Fibroblast of lung (primary cell): ENCODE measurements around the gene METTL8. TPM values are rescaled to one million over a fixed set of nuclear protein-coding genes. Genes with fewer than 3 reads are reported as not detected.
A peak's percentile ranks its signal among the peaks of the same experiment; 100 is the strongest.

Experiments used
- DNase-seq, 2 donors: peaks; one replicate each; pipeline versions ENCODE4 v3.0.0 to v3.0.0-alpha.2; 2010; ENCODE audit warnings: low read depth in 2 of 2
- H2AFZ ChIP-seq: 2 replicates; pipeline ENCODE4 v1.5.1; 2012; ENCODE audit warnings: low read length, control low read depth, inconsistent platforms
- H3K27ac ChIP-seq: 2 replicates; pipeline ENCODE4 v1.5.1; 2011; ENCODE audit warnings: low read length, control low read depth; ENCODE audit not compliant: insufficient read depth
- H3K27me3 ChIP-seq: 2 replicates; pipeline ENCODE4 v1.5.1; 2011; ENCODE audit warnings: mild to moderate bottlenecking, low read length; ENCODE audit not compliant: control insufficient read depth, insufficient read depth
- H3K36me3 ChIP-seq: 2 replicates; pipeline ENCODE4 v1.5.1; 2011; ENCODE audit warnings: low read length; ENCODE audit not compliant: control insufficient read depth, insufficient read depth
- H3K4me1 ChIP-seq: 2 replicates; pipeline ENCODE4 v1.5.1; 2011; ENCODE audit warnings: low read length; ENCODE audit not compliant: control insufficient read depth, insufficient read depth; ENCODE audit errors: extremely low read depth
- H3K4me2 ChIP-seq: 2 replicates; pipeline ENCODE4 v1.5.1; 2011; ENCODE audit warnings: low read length, control low read depth; ENCODE audit not compliant: insufficient read depth; ENCODE audit errors: extremely low read depth
- H3K4me3 ChIP-seq, 4 experiments: fragments of 200-600 bp in 1 of 4; sonication (generic) in 1 of 4; replicated peaks in 1 of 4; 2 replicates each; pipeline ENCODE4 v1.5.1; 2011 to 2016; ENCODE audit warnings: low read length in 4 of 4, low read depth in 3 of 4, mild to moderate bottlenecking in 3 of 4, control low read depth in 2 of 4, inconsistent platforms in 1 of 4, mixed read lengths in 1 of 4; ENCODE audit not compliant: insufficient read depth in 1 of 4; ENCODE audit errors: control extremely low read depth in 1 of 4
- H3K79me2 ChIP-seq: 2 replicates; pipeline ENCODE4 v1.5.1; 2012; ENCODE audit warnings: mild to moderate bottlenecking, low read length, inconsistent platforms; ENCODE audit not compliant: control insufficient read depth, insufficient read depth
- H3K9ac ChIP-seq: 2 replicates; pipeline ENCODE4 v1.5.1; 2011; ENCODE audit warnings: mild to moderate bottlenecking, low read length, control low read depth; ENCODE audit not compliant: insufficient read depth
- H3K9me3 ChIP-seq: 2 replicates; pipeline ENCODE4 v1.5.1; 2012; ENCODE audit warnings: low read depth, low read length; ENCODE audit not compliant: control insufficient read depth, insufficient read depth
- H4K20me1 ChIP-seq: 2 replicates; pipeline ENCODE4 v1.5.1; 2011; ENCODE audit warnings: low read length; ENCODE audit not compliant: control insufficient read depth, insufficient read depth; ENCODE audit errors: extremely low read depth
- EZH2 ChIP-seq: IDR thresholded peaks from 2 replicates; pipeline ENCODE4 v1.5.1; 2012; ENCODE audit warnings: low read length, control low read depth, mild to moderate bottlenecking; ENCODE audit errors: missing control alignments
- polyA plus RNA-seq, 2 donors: library from polyadenylated mRNA; depleted of rRNA in 1 of 2; stranded (reverse) in 1 of 2; unstranded in 1 of 2; fragments of >200 nt; gene quantifications; 2 replicates each; pipeline ENCODE4 v1.2.1, GENCODE V29; 2011 to 2012; ENCODE audit warnings: missing spikeins in 1 of 2
- total RNA-seq: library from RNA; depleted of rRNA; stranded (reverse); fragments of >200 nt; gene quantifications from 2 replicates; pipeline ENCODE4 v1.2.1, GENCODE V29; 2014
- TF ChIP-seq, protein P1 (sequence below), 2 donors: IDR thresholded peaks in 1 of 2; conservative IDR thresholded peaks in 1 of 2; 1 replicate in 1 of 2; 2 replicates in 1 of 2; pipeline ENCODE4 v1.5.1; 2011 to 2012; ENCODE audit warnings: low read length in 2 of 2, control low read depth in 1 of 2, inconsistent platforms in 1 of 2, low read depth in 1 of 2, mild to moderate bottlenecking in 1 of 2

The METTL8 gene
- total and polyA plus RNA-seq, 2 donors (not counting 1 experiment from before 2014, with no cell fraction given): 16.7 to 22.4 TPM

DNA sequence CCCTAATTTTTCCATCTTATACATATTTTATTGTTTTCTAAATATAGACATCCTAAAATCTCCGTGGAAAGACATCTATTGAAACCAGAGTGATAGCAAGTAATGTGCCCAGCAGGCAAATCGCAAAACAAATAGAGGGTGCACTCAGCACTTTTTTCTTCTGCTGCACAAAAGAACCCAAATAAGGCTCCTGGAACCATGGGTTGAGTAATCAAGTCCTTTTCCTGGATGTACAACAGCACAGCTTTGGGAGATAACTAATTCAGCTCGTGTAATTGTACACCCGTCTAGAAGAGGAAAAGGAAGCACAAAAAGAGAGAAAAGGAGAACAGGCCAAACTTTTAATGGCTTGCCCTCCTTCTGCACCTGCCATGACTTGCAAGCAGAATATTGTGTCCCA is 146.2 kb downstream of the METTL8 start:
- Histone ChIP-seq H3K27ac (no peak overlapping the region), H2AFZ (no peak overlapping the region), H3K27me3 (no peaks in the 10 kb centered on the region), H3K79me2 (no peaks in the 10 kb centered on the region), H3K9me3 (no peaks in the 10 kb centered on the region), H3K9ac (no peak overlapping the region), H4K20me1 (no peaks in the 10 kb centered on the region), H3K4me1 (peaks cover 2% of the 10 kb centered on the region), H3K4me2 (no peak overlapping the region), H3K4me3 (no peak overlapping the region), H3K36me3 (no peaks in the 10 kb centered on the region)
- DNase-seq: peak in 1 of 2 donors; percentile 40
- TF ChIP-seq, protein P1, sequence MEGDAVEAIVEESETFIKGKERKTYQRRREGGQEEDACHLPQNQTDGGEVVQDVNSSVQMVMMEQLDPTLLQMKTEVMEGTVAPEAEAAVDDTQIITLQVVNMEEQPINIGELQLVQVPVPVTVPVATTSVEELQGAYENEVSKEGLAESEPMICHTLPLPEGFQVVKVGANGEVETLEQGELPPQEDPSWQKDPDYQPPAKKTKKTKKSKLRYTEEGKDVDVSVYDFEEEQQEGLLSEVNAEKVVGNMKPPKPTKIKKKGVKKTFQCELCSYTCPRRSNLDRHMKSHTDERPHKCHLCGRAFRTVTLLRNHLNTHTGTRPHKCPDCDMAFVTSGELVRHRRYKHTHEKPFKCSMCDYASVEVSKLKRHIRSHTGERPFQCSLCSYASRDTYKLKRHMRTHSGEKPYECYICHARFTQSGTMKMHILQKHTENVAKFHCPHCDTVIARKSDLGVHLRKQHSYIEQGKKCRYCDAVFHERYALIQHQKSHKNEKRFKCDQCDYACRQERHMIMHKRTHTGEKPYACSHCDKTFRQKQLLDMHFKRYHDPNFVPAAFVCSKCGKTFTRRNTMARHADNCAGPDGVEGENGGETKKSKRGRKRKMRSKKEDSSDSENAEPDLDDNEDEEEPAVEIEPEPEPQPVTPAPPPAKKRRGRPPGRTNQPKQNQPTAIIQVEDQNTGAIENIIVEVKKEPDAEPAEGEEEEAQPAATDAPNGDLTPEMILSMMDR (conservative IDR thresholded peaks at IDR 0.05 in 1 of 2, IDR thresholded peaks at IDR 0.05 in 1 of 2; ENCODE audit: low read depth in 1 of 2, low read length in 2 of 2): no peak
- no peak for TF ChIP-seq EZH2

DNA sequence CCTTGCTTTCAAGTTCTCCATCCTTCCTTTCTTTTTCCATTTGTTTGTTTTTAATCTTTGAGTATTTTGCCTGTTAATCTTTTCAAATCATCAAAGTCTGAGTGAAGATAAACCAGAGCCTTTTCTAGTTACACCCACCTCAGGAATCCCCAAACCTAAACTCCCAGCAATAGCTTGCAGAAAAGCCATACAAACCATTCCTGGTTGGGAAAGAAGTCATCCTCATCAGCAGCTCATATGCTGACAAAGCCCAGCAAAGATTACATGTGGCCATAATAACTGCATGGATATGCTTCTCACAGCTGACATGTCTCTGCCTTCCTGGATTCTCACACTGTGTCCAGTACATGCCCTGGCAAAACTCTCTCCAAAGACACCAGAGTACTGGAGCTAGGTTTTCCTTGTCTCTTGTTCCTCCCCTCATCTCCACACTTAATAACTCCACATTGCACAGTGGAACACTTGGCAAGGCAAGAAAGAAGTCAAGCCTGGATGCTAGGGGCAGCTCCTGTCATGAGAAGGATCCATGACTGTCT is 146.7 kb downstream of the METTL8 start:
- H3K27me3 ChIP-seq: no peaks in the 10 kb centered on the region
- no peak overlapping the region for H3K4me3 ChIP-seq
- H3K27ac ChIP-seq: no peak overlapping the region
- no peak overlapping the region for H3K4me2 ChIP-seq
- DNase-seq: peak in 1 of 2 donors; percentile 2
- TF ChIP-seq EZH2: no peak
- TF ChIP-seq, protein P1 (conservative IDR thresholded peaks at IDR 0.05 in 1 of 2, IDR thresholded peaks at IDR 0.05 in 1 of 2; ENCODE audit: low read depth in 1 of 2, low read length in 2 of 2): no peak
- H3K4me1 ChIP-seq: peaks cover 2% of the 10 kb centered on the region
- peak overlapping the region; percentile 37 for H2AFZ ChIP-seq
- H3K36me3 ChIP-seq: no peaks in the 10 kb centered on the region
- no peaks in the 10 kb centered on the region for H3K9me3 ChIP-seq
- no peaks in the 10 kb centered on the region for H4K20me1 ChIP-seq
- no peak overlapping the region for H3K9ac ChIP-seq
- H3K79me2 ChIP-seq: no peaks in the 10 kb centered on the region

DNA sequence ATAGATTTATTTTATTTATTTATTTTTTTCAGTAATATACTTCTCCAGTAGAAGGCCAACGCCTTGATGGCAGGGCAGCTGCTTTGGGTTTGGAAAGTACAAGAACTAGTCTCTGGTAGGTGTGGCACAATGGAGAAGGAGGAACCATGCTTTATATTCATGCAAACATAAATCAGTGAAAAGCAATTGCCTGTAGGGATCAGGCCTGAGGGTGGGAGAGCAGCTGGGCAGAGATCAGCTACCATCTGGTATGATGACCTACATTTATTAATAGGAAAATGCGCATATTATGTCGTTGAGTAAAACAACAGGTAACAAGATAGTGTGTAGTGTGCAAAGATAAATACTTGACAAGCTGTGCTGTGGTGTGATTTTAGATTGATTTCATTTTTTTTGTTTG is 152.7 kb downstream of the METTL8 start:
- Histone ChIP-seq H2AFZ (no peak overlapping the region), H3K27ac (no peak overlapping the region), H3K79me2 (no peaks in the 10 kb centered on the region), H3K27me3 (no peaks in the 10 kb centered on the region), H3K9me3 (no peaks in the 10 kb centered on the region), H3K4me1 (no peaks in the 10 kb centered on the region), H3K4me3 (no peak overlapping the region), H4K20me1 (no peaks in the 10 kb centered on the region), H3K4me2 (no peak overlapping the region), H3K9ac (no peak overlapping the region), H3K36me3 (no peaks in the 10 kb centered on the region)
- TF ChIP-seq, protein P1 (conservative IDR thresholded peaks at IDR 0.05 in 1 of 2, IDR thresholded peaks at IDR 0.05 in 1 of 2; ENCODE audit: low read depth in 1 of 2, low read length in 2 of 2): no peak
- no peak for TF ChIP-seq EZH2
- DNase-seq: no peak
